Thyroid gland (tissue), 4 donors: ENCODE data around the gene SETDB2. TPM values are rescaled to one million over a fixed set of nuclear protein-coding genes. Genes with fewer than 3 reads are reported as not detected.

Experiments
- DNase-seq, 2 donors: peaks; one replicate each; pipeline ENCODE4 v3.0.0-alpha.2; 2019
- H3K27ac ChIP-seq, 3 donors: fragments of 200-600 bp; sonication (generic); 1 replicate in 2 of 3; 2 replicates in 1 of 3; pipeline ENCODE4 v1.5.1; 2016 to 2019; ENCODE audit warnings: mild to moderate bottlenecking in 1 of 3, moderate library complexity in 1 of 3
- H3K27me3 ChIP-seq: fragments of 200-600 bp; sonication (generic); one replicate; pipeline ENCODE4 v1.5.1; 2019
- H3K36me3 ChIP-seq, 2 donors: fragments of 200-600 bp; sonication (generic); one replicate each; pipeline ENCODE4 v1.5.1; 2016 to 2019
- H3K4me1 ChIP-seq, 2 donors: fragments of 200-600 bp; sonication (generic); one replicate each; pipeline ENCODE4 v1.5.1; 2017 to 2019
- H3K4me3 ChIP-seq, 3 donors: fragments of 200-600 bp; sonication (generic); replicated peaks in 1 of 3; 1 replicate in 2 of 3; 2 replicates in 1 of 3; pipeline ENCODE4 v1.5.1; 2016; ENCODE audit warnings: mild to moderate bottlenecking in 1 of 3
- H3K9me3 ChIP-seq: fragments of 200-600 bp; sonication (generic); one replicate; pipeline ENCODE4 v1.5.1; 2017
- CTCF ChIP-seq, 6 experiments: fragments of 200-600 bp in 3 of 6; fragments of 450-650 bp in 3 of 6; sonication (generic) in 3 of 6; IDR thresholded peaks; one replicate each; pipeline ENCODE4 v1.5.1; 2016 to 2019; ENCODE audit warnings: antibody characterized with exemption in 6 of 6, mild to moderate bottlenecking in 2 of 6, inconsistent platforms in 1 of 6, moderate library complexity in 1 of 6
- POLR2A ChIP-seq, 2 donors: fragments of 450-650 bp; IDR thresholded peaks; one replicate each; pipeline ENCODE4 v1.6.1; 2017; ENCODE audit warnings: antibody characterized with exemption in 2 of 2, mild to moderate bottlenecking in 2 of 2, moderate library complexity in 1 of 2
- WGBS, 2 donors: methylation state at CpG; one replicate each; pipeline ENCODE4 v1.1.5; 2017; 5-methylcytosine and 5-hydroxymethylcytosine counted together
- intact Hi-C: fragments of 100-400 bp; cut with DNase I; formaldehyde crosslinking; loops from one replicate; pipeline ENCODE4 v1.15.1; 2023
- total RNA-seq, 4 donors: library from RNA; depleted of rRNA; stranded (reverse); fragments of >200 nt; gene quantifications; one replicate each; pipeline ENCODE4 v1.2.3, GENCODE V29; 2016

SETDB2 gene
- total RNA-seq, 4 donors from 2014 or later, result 17.9 to 27.4 (median 22.1) TPM

- Histone ChIP-seq H3K4me3 (no peak overlapping the region), H3K36me3 (no peaks in the 10 kb centered on the region), H3K27ac (no peak overlapping the region), H3K27me3 (no peaks in the 10 kb centered on the region), H3K4me1 (no peaks in the 10 kb centered on the region), H3K9me3 (no peaks in the 10 kb centered on the region)
- WGBS, 2 donors, result 93 to 96% methylated on average over 2 of the region's 2 CpGs
- TF ChIP-seq POLR2A (IDR thresholded peaks at IDR 0.05), result no peak
- no peak for TF ChIP-seq CTCF (IDR thresholded peaks at IDR 0.05)
- DNase-seq, result no peak
- intact Hi-C loops, result no loop called here
Observed at GRCh38 chr13:49428041-49428763, 15.9 kb upstream of the SETDB2 start.

GRCh38 chr13:49429121-49429520 is 15.0 kb upstream of the SETDB2 start:
- Histone ChIP-seq H3K27ac (no peak overlapping the region), H3K27me3 (no peaks in the 10 kb centered on the region), H3K4me3 (no peak overlapping the region), H3K9me3 (no peaks in the 10 kb centered on the region), H3K36me3 (no peaks in the 10 kb centered on the region), H3K4me1 (no peaks in the 10 kb centered on the region)
- no peak for DNase-seq
- TF ChIP-seq CTCF (IDR thresholded peaks at IDR 0.05) (no peak), POLR2A (IDR thresholded peaks at IDR 0.05) (no peak)
- intact Hi-C loops, result no loop called here
- 93 to 97% methylated on average over 1 of the region's 1 CpG for WGBS, 2 donors

- no peak overlapping the region for H3K4me3 ChIP-seq
- TF ChIP-seq POLR2A (IDR thresholded peaks at IDR 0.05), result no peak
- no peak for TF ChIP-seq CTCF (IDR thresholded peaks at IDR 0.05)
- H3K9me3 ChIP-seq, result no peaks in the 10 kb centered on the region
- H3K27me3 ChIP-seq, result no peaks in the 10 kb centered on the region
- WGBS, 2 donors, result 51 to 71% methylated on average over 1 of the region's 1 CpG
- no peaks in the 10 kb centered on the region for H3K4me1 ChIP-seq
- intact Hi-C loops, result loop anchor here (5.0 kb wide), 1 partner anchor 134 kb away; no protein-coding TSS in a partner anchor
- DNase-seq, result no peak
- H3K27ac ChIP-seq, result no peak overlapping the region
- H3K36me3 ChIP-seq, result no peaks in the 10 kb centered on the region
Observed at GRCh38 chr13:49435992-49436391, 8.1 kb upstream of the SETDB2 start.

- Histone ChIP-seq H3K27me3 (no peaks in the 10 kb centered on the region), H3K4me1 (no peaks in the 10 kb centered on the region), H3K36me3 (no peaks in the 10 kb centered on the region), H3K27ac (no peak overlapping the region), H3K9me3 (no peaks in the 10 kb centered on the region), H3K4me3 (no peak overlapping the region)
- TF ChIP-seq POLR2A (IDR thresholded peaks at IDR 0.05) (no peak), CTCF (IDR thresholded peaks at IDR 0.05) (peak in 4 of 6 experiments; percentile 20 to 62 (median 42))
- 69 to 79% methylated on average over 3 of the region's 3 CpGs for WGBS, 2 donors
- intact Hi-C loops, result loop anchor here (5.0 kb wide), 1 partner anchor 135 kb away; no protein-coding TSS in a partner anchor
- DNase-seq, result peak; percentile 31 to 41
Observed at GRCh38 chr13:49436890-49437289, 7.2 kb upstream of the SETDB2 start.

GRCh38 chr13:49437705-49438104 is 6.4 kb upstream of the SETDB2 start:
- no peak overlapping the region for H3K27ac ChIP-seq
- H3K9me3 ChIP-seq, result no peaks in the 10 kb centered on the region
- DNase-seq, result peak; percentile 19 to 38
- intact Hi-C loops, result loop anchor here (5.0 kb wide), 1 partner anchor 135 kb away; no protein-coding TSS in a partner anchor
- WGBS, 2 donors, result 50 to 73% methylated on average over 7 of the region's 7 CpGs
- no peak for TF ChIP-seq POLR2A (IDR thresholded peaks at IDR 0.05)
- TF ChIP-seq CTCF (IDR thresholded peaks at IDR 0.05), result no peak
- no peak overlapping the region for H3K4me3 ChIP-seq
- H3K27me3 ChIP-seq, result no peaks in the 10 kb centered on the region
- H3K36me3 ChIP-seq, result no peaks in the 10 kb centered on the region
- H3K4me1 ChIP-seq, result no peaks in the 10 kb centered on the region
